ENCODE measurements around the gene KIR2DL1.
"Not testable (repeated sequence)": the region's sequence is repeated elsewhere in the genome, so short reads cannot be mapped to it uniquely, and the experiment has no call there.

- not testable (repeated sequence) for TF ChIP-seq ZBTB43 (CRISPR knock-in tag; IDR thresholded peaks at IDR 0.05); FOXK1 (CRISPR knock-in tag; IDR thresholded peaks at IDR 0.05); CREM (CRISPR knock-in tag; IDR thresholded peaks at IDR 0.05); FOXJ3 (CRISPR knock-in tag; IDR thresholded peaks at IDR 0.05; ENCODE audit: borderline replicate concordance); MXD4 (CRISPR knock-in tag; IDR thresholded peaks at IDR 0.05; ENCODE audit: borderline replicate concordance); TP53 (CRISPR knock-in tag; IDR thresholded peaks at IDR 0.05); ATF2 (CRISPR knock-in tag; IDR thresholded peaks at IDR 0.05; ENCODE audit: borderline replicate concordance, low read depth); NR2C2 (CRISPR knock-in tag; IDR thresholded peaks at IDR 0.05); CTCF (IDR thresholded peaks at IDR 0.05); ELF4 (CRISPR knock-in tag; IDR thresholded peaks at IDR 0.05; ENCODE audit: low read depth); ETV6 (CRISPR knock-in tag; IDR thresholded peaks at IDR 0.05); SMAD3 (CRISPR knock-in tag; IDR thresholded peaks at IDR 0.05; ENCODE audit: borderline replicate concordance); ZNF423 (CRISPR knock-in tag; IDR thresholded peaks at IDR 0.05); E2F5 (CRISPR knock-in tag; IDR thresholded peaks at IDR 0.05)
These were observed 9.3 kb downstream of the KIR2DL1 start for GRCh38 chr19:54778896-54779295.

All from WTC11 (cell line).